Ishikawa (cell line): Measurements from ENCODE around the gene UGGT2.

Experiments
- CEBPB ChIP-seq: IDR thresholded peaks from 2 replicates; pipeline ENCODE4 v1.6.1; 2012
- CREB1 ChIP-seq: IDR thresholded peaks from 2 replicates; pipeline ENCODE4 v1.6.1; 2012; ENCODE audit warnings: low read depth
- EGR1 ChIP-seq: IDR thresholded peaks from 2 replicates; pipeline ENCODE4 v1.6.1; 2012
- EP300 ChIP-seq: IDR thresholded peaks from 2 replicates; pipeline ENCODE4 v1.6.1; 2012; ENCODE audit warnings: borderline replicate concordance
- FOXM1 ChIP-seq: IDR thresholded peaks from 2 replicates; pipeline ENCODE4 v1.6.1; 2012; ENCODE audit warnings: low read depth, borderline replicate concordance
- NFIC ChIP-seq: IDR thresholded peaks from 2 replicates; pipeline ENCODE4 v1.6.1; 2012
- RAD21 ChIP-seq: IDR thresholded peaks from 2 replicates; pipeline ENCODE4 v1.6.1; 2012; ENCODE audit warnings: low read depth
- TAF1 ChIP-seq: IDR thresholded peaks from 2 replicates; pipeline ENCODE4 v1.6.1; 2012; ENCODE audit warnings: low read depth, mild to moderate bottlenecking
- TCF12 ChIP-seq: IDR thresholded peaks from 2 replicates; pipeline ENCODE4 v1.6.1; 2012; ENCODE audit warnings: low read depth
- TEAD4 ChIP-seq: IDR thresholded peaks from 2 replicates; pipeline ENCODE4 v1.6.1; 2012
- YY1 ChIP-seq: IDR thresholded peaks from 2 replicates; pipeline ENCODE4 v1.6.1; 2012; ENCODE audit warnings: low read depth
- ZBTB7A ChIP-seq: IDR thresholded peaks from 2 replicates; pipeline ENCODE4 v1.6.1; 2012; ENCODE audit warnings: low read depth
- TF ChIP-seq, protein P1 (sequence below): IDR thresholded peaks from 2 replicates; pipeline ENCODE4 v1.6.1; 2012; ENCODE audit warnings: low read depth, mild to moderate bottlenecking
- TF ChIP-seq, protein P2 (sequence below): IDR thresholded peaks from 2 replicates; pipeline ENCODE4 v1.6.1; 2012
- TF ChIP-seq, protein P3 (sequence below): IDR thresholded peaks from 2 replicates; pipeline ENCODE4 v1.6.1; 2012

Gene UGGT2

DNA sequence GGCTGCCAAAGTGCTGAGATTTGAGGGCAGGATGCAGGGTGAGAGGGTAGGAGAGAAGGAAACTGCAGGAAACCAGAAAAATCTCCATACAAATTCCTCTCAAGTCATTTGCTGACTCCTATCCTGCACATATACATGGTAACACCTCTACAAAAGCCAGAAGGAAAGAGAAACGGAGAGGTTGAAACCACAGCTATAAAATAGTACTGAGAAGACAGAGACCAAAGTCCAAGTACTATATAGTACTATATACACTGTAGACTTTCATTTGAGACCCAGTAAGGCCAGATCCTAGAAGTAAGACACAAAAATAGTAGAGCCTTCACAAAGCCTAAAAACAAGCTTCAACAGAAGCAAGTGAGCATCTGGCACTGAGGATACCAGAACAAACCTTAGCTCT is 103.1 kb downstream of the UGGT2 start:
- TF ChIP-seq YY1 (no peak), RAD21 (no peak)

DNA sequence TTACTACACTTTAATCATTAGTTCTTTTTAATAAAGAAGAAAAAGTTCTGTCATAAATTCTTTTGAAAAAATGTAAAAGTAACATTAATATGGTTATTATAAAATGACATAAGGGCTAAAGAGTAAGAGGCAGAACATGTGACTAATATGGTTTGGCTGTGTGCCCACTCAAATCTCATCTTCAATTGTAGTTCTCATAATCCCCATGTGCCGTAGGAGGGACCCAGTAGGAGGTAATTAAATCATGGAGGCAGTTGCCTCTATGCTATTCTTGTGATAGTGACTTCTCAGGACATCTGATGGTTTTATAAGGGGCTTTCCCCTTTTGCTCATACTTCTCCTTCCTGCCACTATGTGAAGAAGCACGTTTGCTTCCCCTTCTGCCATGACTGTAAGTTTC is 104.5 kb downstream of the UGGT2 start:
- TF ChIP-seq EGR1: no peak
- TF ChIP-seq TCF12: no peak
- no peak for TF ChIP-seq TAF1
- TF ChIP-seq CREB1: no peak
- TF ChIP-seq, protein P1, sequence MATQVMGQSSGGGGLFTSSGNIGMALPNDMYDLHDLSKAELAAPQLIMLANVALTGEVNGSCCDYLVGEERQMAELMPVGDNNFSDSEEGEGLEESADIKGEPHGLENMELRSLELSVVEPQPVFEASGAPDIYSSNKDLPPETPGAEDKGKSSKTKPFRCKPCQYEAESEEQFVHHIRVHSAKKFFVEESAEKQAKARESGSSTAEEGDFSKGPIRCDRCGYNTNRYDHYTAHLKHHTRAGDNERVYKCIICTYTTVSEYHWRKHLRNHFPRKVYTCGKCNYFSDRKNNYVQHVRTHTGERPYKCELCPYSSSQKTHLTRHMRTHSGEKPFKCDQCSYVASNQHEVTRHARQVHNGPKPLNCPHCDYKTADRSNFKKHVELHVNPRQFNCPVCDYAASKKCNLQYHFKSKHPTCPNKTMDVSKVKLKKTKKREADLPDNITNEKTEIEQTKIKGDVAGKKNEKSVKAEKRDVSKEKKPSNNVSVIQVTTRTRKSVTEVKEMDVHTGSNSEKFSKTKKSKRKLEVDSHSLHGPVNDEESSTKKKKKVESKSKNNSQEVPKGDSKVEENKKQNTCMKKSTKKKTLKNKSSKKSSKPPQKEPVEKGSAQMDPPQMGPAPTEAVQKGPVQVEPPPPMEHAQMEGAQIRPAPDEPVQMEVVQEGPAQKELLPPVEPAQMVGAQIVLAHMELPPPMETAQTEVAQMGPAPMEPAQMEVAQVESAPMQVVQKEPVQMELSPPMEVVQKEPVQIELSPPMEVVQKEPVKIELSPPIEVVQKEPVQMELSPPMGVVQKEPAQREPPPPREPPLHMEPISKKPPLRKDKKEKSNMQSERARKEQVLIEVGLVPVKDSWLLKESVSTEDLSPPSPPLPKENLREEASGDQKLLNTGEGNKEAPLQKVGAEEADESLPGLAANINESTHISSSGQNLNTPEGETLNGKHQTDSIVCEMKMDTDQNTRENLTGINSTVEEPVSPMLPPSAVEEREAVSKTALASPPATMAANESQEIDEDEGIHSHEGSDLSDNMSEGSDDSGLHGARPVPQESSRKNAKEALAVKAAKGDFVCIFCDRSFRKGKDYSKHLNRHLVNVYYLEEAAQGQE: no peak
- no peak for TF ChIP-seq CEBPB
- no peak for TF ChIP-seq RAD21
- TF ChIP-seq NFIC: no peak
- TF ChIP-seq EP300: no peak
- TF ChIP-seq, protein P2, sequence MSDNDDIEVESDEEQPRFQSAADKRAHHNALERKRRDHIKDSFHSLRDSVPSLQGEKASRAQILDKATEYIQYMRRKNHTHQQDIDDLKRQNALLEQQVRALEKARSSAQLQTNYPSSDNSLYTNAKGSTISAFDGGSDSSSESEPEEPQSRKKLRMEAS: no peak
- TF ChIP-seq, protein P3, sequence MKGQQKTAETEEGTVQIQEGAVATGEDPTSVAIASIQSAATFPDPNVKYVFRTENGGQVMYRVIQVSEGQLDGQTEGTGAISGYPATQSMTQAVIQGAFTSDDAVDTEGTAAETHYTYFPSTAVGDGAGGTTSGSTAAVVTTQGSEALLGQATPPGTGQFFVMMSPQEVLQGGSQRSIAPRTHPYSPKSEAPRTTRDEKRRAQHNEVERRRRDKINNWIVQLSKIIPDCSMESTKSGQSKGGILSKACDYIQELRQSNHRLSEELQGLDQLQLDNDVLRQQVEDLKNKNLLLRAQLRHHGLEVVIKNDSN: no peak
- no peak for TF ChIP-seq TEAD4

DNA sequence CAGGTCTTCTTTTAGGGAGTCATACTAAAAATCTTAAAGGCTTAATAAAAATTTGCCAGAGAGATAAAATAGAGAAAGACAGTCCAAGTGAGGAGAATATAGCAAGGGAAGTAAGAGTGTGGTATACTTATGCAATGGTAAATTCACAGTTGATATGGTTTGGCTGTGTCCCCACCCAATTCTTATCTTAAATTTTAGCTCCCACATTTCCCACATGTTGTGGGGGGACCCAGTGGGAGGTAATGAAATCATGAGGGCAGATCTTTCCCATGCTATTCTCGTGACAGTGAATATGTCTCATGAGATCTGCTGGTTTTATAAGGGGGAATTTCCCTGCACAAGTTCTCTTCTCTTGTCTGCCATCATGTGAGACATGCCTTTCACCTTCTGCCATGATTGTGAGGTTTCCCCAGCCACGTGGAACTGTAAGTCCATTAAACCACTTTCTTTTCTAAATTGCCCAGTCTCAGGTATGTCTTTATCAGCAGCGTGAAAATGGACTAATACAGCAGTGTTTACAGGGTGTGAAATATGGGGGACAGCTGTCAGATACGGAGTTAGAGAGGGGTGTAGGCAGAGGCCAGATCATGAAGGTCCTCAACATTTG is 115.4 kb downstream of the UGGT2 start:
- no peak for TF ChIP-seq CEBPB

DNA sequence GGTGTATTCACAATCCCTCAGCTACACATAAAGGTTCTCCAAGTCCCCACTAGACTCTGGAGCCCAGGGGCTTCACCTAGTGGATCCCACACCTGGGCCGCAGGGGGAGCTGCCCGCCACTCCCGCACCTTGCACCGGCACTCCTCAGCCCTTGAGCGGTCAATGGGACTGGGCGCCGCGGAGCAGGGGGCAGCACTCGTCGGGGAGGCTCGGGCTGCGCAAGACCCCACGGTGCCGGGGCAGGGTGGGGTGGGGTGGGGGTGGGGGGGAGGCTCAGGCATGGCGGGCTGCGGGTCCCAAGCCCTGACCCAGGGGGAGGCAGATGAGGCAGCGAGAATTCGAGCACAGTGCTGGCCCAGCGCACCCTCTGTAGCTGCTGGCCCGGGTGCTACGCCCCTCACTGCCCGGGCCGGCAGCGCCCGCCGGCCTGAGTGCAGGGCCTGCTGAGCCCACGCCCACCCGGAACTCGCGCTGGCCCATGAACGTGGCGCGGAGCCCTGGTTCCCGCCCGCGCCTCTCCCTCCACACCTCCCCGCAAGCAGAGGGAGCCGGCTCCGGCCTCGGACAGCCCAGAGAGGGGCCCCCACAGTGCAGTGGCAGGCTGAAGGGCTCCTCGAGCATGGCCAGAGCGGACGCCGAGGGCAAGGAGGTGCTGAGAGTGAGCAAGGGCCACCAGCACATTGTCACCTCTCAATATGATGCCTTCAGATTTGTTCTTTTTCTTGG is 121.7 kb downstream of the UGGT2 start:
- TF ChIP-seq CEBPB (no peak), FOXM1 (no peak), EGR1 (no peak), CREB1 (no peak), TAF1 (no peak)

DNA sequence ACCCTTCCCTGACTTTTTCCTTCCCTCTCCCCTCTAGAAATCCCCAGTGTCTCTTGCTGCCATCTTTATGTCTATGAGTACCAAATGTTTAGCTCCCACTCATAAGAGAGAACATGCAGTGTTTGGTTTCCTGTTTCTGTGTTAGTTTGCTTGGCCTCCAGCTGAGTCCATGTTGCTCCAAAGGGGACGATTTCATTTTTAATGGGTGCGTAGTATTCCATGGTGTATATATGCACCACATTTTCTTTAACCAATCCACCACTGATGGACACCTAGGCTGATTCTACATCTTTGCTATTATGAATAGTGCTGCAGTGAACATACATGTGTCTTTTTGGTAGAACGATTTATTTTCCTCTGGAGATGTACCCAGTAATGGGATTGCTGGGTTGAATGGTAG is 123.8 kb downstream of the UGGT2 start:
- TF ChIP-seq FOXM1 (no peak), CEBPB (no peak), EP300 (no peak), NFIC (no peak), TCF12 (no peak), RAD21 (no peak), YY1 (no peak), ZBTB7A (no peak), EGR1 (no peak), CREB1 (no peak), TEAD4 (no peak), TAF1 (no peak)
- TF ChIP-seq, protein P1: no peak
- TF ChIP-seq, protein P2: no peak
- TF ChIP-seq, protein P3: no peak

DNA sequence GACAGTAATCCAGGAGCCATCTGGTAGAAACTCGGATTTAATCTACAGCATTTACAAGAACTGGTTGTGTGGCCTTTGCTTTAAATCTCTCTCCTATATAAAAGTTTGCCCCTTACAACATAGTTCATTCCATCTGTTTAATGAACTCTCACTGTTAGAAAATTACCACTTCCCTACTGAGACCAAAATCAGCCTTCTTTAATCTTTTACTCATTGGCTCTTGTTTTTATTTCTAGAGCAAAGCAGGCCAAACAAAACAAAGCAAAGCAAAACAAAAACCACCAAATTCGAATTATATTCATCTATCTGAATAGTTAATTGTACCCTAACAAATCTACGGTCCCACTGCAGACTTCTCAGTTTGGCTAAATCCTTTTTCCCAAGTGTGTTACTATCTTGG is 127.0 kb downstream of the UGGT2 start:
- TF ChIP-seq, protein P2: no peak
- TF ChIP-seq CEBPB: no peak

DNA sequence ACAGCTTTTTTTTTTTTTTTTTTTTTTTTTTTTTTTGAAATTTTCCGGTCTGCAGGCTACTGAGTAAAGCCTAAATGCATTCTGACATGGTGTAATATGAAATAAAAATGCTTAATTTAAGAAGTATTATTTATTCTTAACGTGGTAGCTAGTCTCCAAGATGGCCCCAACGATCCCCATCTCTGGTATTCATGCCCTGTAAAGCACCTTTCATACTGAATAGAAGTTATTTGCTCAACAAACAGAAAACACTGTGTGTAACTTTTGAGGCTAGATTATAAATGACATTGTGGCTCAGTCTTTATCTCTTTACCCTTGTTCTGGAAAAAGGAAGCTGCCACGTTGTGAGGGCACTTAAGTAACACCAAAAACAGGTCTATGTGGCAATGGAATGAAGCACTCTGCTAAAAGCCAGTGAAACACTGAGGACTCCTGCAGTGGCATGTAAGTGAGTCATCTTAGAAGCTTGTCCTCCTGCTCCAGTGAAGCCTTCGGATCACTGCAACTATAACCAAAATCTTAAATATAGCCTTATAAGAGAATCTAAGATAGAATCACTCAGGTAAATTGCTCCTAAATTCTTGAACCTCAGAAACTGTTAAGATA is 128.7 kb downstream of the UGGT2 start:
- TF ChIP-seq TCF12: no peak
